Cerebellar cortex (tissue), 1 donor: ENCODE measurements around the gene CYSLTR2.
A peak's percentile ranks its signal among the peaks of the same experiment; 100 is the strongest.
"Not testable (repeated sequence)": the region's sequence is repeated elsewhere in the genome, so short reads cannot be mapped to it uniquely, and the experiment has no call there.

Source experiments
- DNase-seq: peaks from one replicate; pipeline ENCODE4 v3.0.0-alpha.2; 2015; ENCODE audit warnings: low spot score

CYSLTR2 gene

GRCh38 chr13:48695776-48696175, 42.0 kb downstream of the CYSLTR2 start:
- no peak for DNase-seq

GRCh38 chr13:48696676-48697075, 42.9 kb downstream of the CYSLTR2 start:
- DNase-seq = not testable (repeated sequence)

GRCh38 chr13:48707405-48707804, 53.7 kb downstream of the CYSLTR2 start:
- no peak for DNase-seq

GRCh38 chr13:48708764-48709163, 55.0 kb downstream of the CYSLTR2 start:
- DNase-seq = no peak

- no peak for DNase-seq
Measured at GRCh38 chr13:48709213-48709612, 55.5 kb downstream of the CYSLTR2 start.

GRCh38 chr13:48710160-48710559, 56.4 kb downstream of the CYSLTR2 start:
- DNase-seq = no peak

- no peak for DNase-seq
Measured at GRCh38 chr13:48712141-48712540, 58.4 kb downstream of the CYSLTR2 start.

GRCh38 chr13:48715977-48716376, 62.2 kb downstream of the CYSLTR2 start:
- no peak for DNase-seq

GRCh38 chr13:48720621-48721020, 66.9 kb downstream of the CYSLTR2 start:
- DNase-seq = no peak

- no peak for DNase-seq
Measured at GRCh38 chr13:48723168-48723567, 69.4 kb downstream of the CYSLTR2 start.

GRCh38 chr13:48725271-48725670, 71.5 kb downstream of the CYSLTR2 start:
- DNase-seq = no peak

GRCh38 chr13:48726711-48727110, 73.0 kb downstream of the CYSLTR2 start:
- no peak for DNase-seq

- DNase-seq = no peak
Measured at GRCh38 chr13:48727241-48728011, 73.7 kb downstream of the CYSLTR2 start.

- no peak for DNase-seq
Measured at GRCh38 chr13:48728226-48728625, 74.5 kb downstream of the CYSLTR2 start.

- DNase-seq = no peak
Measured at GRCh38 chr13:48728876-48729275, 75.1 kb downstream of the CYSLTR2 start.

- no peak for DNase-seq
Measured at GRCh38 chr13:48729856-48730255, 76.1 kb downstream of the CYSLTR2 start.

- DNase-seq = no peak
Measured at GRCh38 chr13:48731001-48731658, 77.4 kb downstream of the CYSLTR2 start.

- DNase-seq = peak; percentile 12
Measured at GRCh38 chr13:48731957-48732569, 78.3 kb downstream of the CYSLTR2 start.

GRCh38 chr13:48733739-48734335, 80.1 kb downstream of the CYSLTR2 start:
- no peak for DNase-seq

GRCh38 chr13:48735571-48735970, 81.8 kb downstream of the CYSLTR2 start:
- DNase-seq = no peak

GRCh38 chr13:48737689-48738088, 84.0 kb downstream of the CYSLTR2 start:
- DNase-seq = no peak

GRCh38 chr13:48738311-48738710, 84.6 kb downstream of the CYSLTR2 start:
- peak; percentile 70 for DNase-seq
